ENCODE data around the gene ITPKB. TPM values are rescaled to one million over a fixed set of nuclear protein-coding genes. Genes with fewer than 3 reads are reported as not detected.
"Not testable (repeated sequence)": the region's sequence is repeated elsewhere in the genome, so short reads cannot be mapped to it uniquely, and the experiment has no call there.

ITPKB gene
- total and polyA plus RNA-seq, 7 donors = 1.4 to 80.9 (median 52.4) TPM

- Histone ChIP-seq H3K4me3 (no peak overlapping the region), H3K27me3 (no peaks in the 10 kb centered on the region), H3K27ac (no peak overlapping the region), H3K9me3 (peaks cover 0 to 5% (median 2%) of the 10 kb centered on the region in 4 donors), H3K4me1 (peaks cover 0 to 32% (median 20%) of the 10 kb centered on the region in 4 donors), H3K36me3 (peaks cover 0 to under 1% (median 0%) of the 10 kb centered on the region in 4 donors)
- WGBS, 2 donors = 94 to 97% methylated on average over 5 of the region's 5 CpGs
- intact Hi-C loops (cut with DNase I) = no loop called here
- peak; percentile 54 for DNase-seq
- TF ChIP-seq EP300 (IDR thresholded peaks at IDR 0.05) = no peak
- TF ChIP-seq POLR2A (IDR thresholded peaks at IDR 0.05) = no peak
- TF ChIP-seq POLR2AphosphoS5 (IDR thresholded peaks at IDR 0.05) = no peak
- TF ChIP-seq CTCF (IDR thresholded peaks at IDR 0.05) = no peak
Observed at GRCh38 chr1:226624526-226624925, 114.6 kb downstream of the ITPKB start.

GRCh38 chr1:226622012-226622411, 117.1 kb downstream of the ITPKB start:
- Histone ChIP-seq H3K36me3 (no peaks in the 10 kb centered on the region), H3K27ac (no peak overlapping the region), H3K27me3 (no peaks in the 10 kb centered on the region), H3K4me1 (peaks cover 0 to 13% (median 9%) of the 10 kb centered on the region in 4 donors), H3K9me3 (peaks cover 0 to 5% (median 2%) of the 10 kb centered on the region in 4 donors), H3K4me3 (no peak overlapping the region)
- no peak for DNase-seq
- no peak for TF ChIP-seq EP300 (IDR thresholded peaks at IDR 0.05)
- no peak for TF ChIP-seq CTCF (IDR thresholded peaks at IDR 0.05)
- TF ChIP-seq POLR2AphosphoS5 (IDR thresholded peaks at IDR 0.05) = no peak
- no peak for TF ChIP-seq POLR2A (IDR thresholded peaks at IDR 0.05)
- intact Hi-C loops (cut with DNase I) = no loop called here

DNA sequence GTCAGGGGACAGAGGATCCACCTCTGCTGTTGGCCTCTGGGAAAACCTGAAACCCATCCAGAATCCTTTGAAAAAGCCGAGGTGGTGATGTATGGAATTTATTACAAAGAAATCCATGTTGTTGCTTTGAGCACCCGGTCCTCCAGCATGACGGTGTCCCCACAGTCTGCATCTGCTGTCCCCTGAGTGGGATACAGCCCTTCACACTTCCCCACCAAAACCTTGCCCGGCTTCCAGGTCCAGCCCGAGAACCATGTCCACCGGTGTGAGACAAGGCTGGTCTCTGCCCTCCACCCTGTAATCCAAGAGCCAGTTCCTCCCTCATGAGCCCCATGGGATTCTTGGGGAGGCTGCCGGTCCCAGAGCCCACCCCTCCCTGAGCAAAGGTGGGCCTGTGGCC, 120.1 kb downstream of the ITPKB start:
- H3K27ac ChIP-seq = no peak overlapping the region
- DNase-seq = peak; percentile 39

DNA sequence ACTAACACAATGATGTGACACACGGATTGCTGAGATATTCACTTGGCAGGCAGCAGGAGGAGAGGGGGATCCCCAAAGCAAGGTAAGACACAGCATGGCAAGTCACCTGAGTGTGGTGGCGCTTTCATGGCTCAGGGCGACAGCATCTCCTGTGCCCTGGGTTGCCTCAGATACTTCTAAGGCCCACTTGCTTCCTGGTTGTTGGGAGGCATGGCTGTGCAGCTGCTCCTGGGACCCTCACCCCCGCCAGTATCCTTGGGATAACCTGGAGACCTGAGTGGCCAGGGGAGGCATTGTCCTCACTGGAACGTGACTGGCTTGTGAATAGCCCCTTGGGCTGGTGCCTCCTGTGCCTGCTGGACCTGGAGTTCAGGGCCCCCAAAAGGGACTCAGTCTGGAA, 120.7 kb downstream of the ITPKB start:
- Histone ChIP-seq H3K4me1 (no peaks in the 10 kb centered on the region), H3K36me3 (no peaks in the 10 kb centered on the region), H3K27ac (no peak overlapping the region), H3K4me3 (no peak overlapping the region), H3K27me3 (no peaks in the 10 kb centered on the region), H3K9me3 (peaks cover 0 to 5% (median 2%) of the 10 kb centered on the region in 4 donors)
- TF ChIP-seq CTCF (IDR thresholded peaks at IDR 0.05) (no peak), POLR2AphosphoS5 (IDR thresholded peaks at IDR 0.05) (no peak), POLR2A (IDR thresholded peaks at IDR 0.05) (no peak), EP300 (IDR thresholded peaks at IDR 0.05) (no peak)
- intact Hi-C loops (cut with DNase I) = no loop called here
- 67 to 90% methylated on average over 5 of the region's 5 CpGs for WGBS, 2 donors
- DNase-seq = peak; percentile 40

More for the DNA sequence above, 120.1 kb downstream of the ITPKB start:
- WGBS, 2 donors = 91 to 94% methylated on average over 7 of the region's 7 CpGs
- no peak for TF ChIP-seq POLR2A (IDR thresholded peaks at IDR 0.05)
- TF ChIP-seq CTCF (IDR thresholded peaks at IDR 0.05) = no peak
- no peak for TF ChIP-seq POLR2AphosphoS5 (IDR thresholded peaks at IDR 0.05)
- no peak for TF ChIP-seq EP300 (IDR thresholded peaks at IDR 0.05)
- Histone ChIP-seq H3K9me3 (peaks cover 0 to 5% (median 2%) of the 10 kb centered on the region in 4 donors), H3K4me3 (no peak overlapping the region), H3K27me3 (no peaks in the 10 kb centered on the region), H3K4me1 (no peaks in the 10 kb centered on the region), H3K36me3 (no peaks in the 10 kb centered on the region)
- intact Hi-C loops (cut with DNase I) = no loop called here

- H3K36me3 ChIP-seq; H3K27ac ChIP-seq; H3K27me3 ChIP-seq; H3K4me1 ChIP-seq; intact Hi-C loops (cut with DNase I); H3K9me3 ChIP-seq; H3K4me3 ChIP-seq: not testable (repeated sequence)
- 84 to 92% methylated on average over 1 of the region's 1 CpG for WGBS, 2 donors
- DNase-seq = peak; percentile 2
Observed at GRCh38 chr1:226617719-226618118, 121.4 kb downstream of the ITPKB start.
